Lower lobe of right lung (tissue), 2 donors: ENCODE results near the gene GSTT2. TPM values are rescaled to one million over a fixed set of nuclear protein-coding genes. Genes with fewer than 3 reads are reported as not detected.

ENCODE experiments used
- ATAC-seq, 2 donors: fragments of 200-7000 bp; cut with Tn5 transposase; one replicate each; pipeline ENCODE4 v1.9.1; 2020 to 2022; ENCODE audit warnings: mild to moderate bottlenecking in 2 of 2, moderate library complexity in 2 of 2
- DNase-seq: peaks from one replicate; pipeline ENCODE4 v3.0.0-alpha.2; 2020
- H3K27ac ChIP-seq: fragments of 200-600 bp; one replicate; pipeline ENCODE4 v1.8.0; 2022
- H3K27me3 ChIP-seq: fragments of 200-600 bp; one replicate; pipeline ENCODE4 v1.8.0; 2022; ENCODE audit warnings: low read depth
- H3K36me3 ChIP-seq: fragments of 200-600 bp; one replicate; pipeline ENCODE4 v1.8.0; 2022; ENCODE audit warnings: mild to moderate bottlenecking
- H3K4me1 ChIP-seq: fragments of 200-600 bp; one replicate; pipeline ENCODE4 v1.8.0; 2022
- H3K4me3 ChIP-seq: fragments of 200-600 bp; one replicate; pipeline ENCODE4 v1.8.0; 2022; ENCODE audit warnings: mild to moderate bottlenecking
- H3K9me3 ChIP-seq: fragments of 200-600 bp; one replicate; pipeline ENCODE4 v1.8.0; 2022
- CTCF ChIP-seq: fragments of 200-600 bp; IDR thresholded peaks from one replicate; pipeline ENCODE4 v1.8.0; 2022; ENCODE audit warnings: antibody characterized with exemption, mild to moderate bottlenecking
- intact Hi-C: fragments of 100-400 bp; cut with DNase I; formaldehyde crosslinking; loops from one replicate; pipeline ENCODE4 v1.11.0; 2022
- total RNA-seq: library from RNA; stranded (reverse); fragmentation: NEBNext Ultra II Directional; extraction: Animal tissue kit (Norgen Biotek cat#: 25700); gene quantifications from one replicate; pipeline ENCODE4 v1.2.1, GENCODE V29; 2021
- donor health status: DM: no; HTN: yes; CAD: no; lungs with severe emphysema.

GSTT2 gene
- total RNA-seq, 1 donor from 2014 or later: 3.0 TPM

DNA sequence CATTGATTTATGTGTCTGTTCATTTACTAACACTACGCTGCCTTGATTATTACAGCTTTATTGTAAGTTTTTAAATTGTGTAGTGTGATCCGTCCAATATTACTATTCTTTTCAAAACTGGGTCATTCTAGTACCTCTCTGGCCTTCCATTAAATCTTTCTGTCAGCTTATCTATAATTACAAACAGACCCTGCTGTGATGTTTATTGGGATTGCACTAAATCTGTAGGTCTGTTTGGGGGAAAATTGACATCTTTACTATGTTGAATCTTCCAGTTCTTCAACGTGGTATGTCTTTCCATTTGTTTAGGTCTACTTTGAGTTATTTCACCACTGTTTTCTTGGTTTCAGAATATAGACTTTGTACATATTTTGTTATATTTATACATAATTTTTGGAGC, 46.8 kb downstream of the GSTT2 start:
- TF ChIP-seq CTCF: no peak
- H3K4me1 ChIP-seq: no peaks in the 10 kb centered on the region
- intact Hi-C loops: no loop called here
- no peak overlapping the region for H3K27ac ChIP-seq
- DNase-seq (no peak), ATAC-seq (no peak)
- H3K36me3 ChIP-seq: no peaks in the 10 kb centered on the region
- no peak overlapping the region for H3K4me3 ChIP-seq
- H3K27me3 ChIP-seq: no peaks in the 10 kb centered on the region
- no peaks in the 10 kb centered on the region for H3K9me3 ChIP-seq

DNA sequence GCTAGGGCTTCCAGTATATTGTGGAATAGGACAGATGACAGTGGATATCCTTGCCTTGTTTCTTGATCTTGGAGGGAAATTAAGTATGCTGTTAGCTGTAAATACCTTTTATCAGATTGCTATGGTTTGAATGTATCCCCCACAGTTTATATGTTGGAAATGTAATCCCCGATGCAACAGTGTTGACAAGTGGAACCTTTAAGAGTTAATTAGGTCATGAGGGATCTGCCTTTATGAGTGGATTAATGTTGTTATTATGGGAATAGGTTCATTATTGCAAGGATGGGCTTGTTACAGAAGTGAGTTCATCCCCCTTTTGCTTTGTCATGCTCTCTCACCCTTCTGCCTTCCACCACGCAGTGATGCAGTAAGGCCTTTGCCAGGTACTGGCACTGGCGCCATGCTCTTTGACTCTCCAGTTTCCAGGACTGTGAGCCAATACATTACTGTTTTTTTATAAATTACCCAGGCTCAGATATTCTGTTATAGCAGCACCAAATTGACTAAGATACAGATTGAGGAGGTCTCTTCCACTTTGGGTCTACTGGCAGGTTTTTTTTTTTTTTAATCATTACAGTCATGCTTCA, 47.5 kb downstream of the GSTT2 start:
- intact Hi-C loops: no loop called here

DNA sequence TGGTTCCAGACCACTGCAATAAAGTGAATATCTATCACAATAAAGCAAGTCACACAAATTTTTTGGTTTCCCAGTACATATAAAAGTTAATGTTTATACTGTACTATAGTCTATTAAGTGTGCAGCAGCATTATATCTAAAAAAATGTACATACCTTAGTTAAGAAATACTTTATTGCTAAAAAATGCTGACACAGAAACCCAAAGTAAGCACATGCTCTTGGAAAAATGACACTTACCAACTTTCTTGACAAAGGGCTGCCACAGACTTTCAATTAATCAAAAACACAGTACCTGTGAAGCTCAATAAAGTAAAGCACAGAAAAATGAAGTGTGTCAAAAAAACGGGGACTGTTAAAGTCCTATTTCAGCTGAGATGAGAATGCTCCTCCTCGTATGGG, 48.1 kb downstream of the GSTT2 start:
- H3K27me3 ChIP-seq: no peaks in the 10 kb centered on the region
- no peaks in the 10 kb centered on the region for H3K9me3 ChIP-seq
- no peak for DNase-seq
- no peak for ATAC-seq
- H3K27ac ChIP-seq: no peak overlapping the region
- no peak for TF ChIP-seq CTCF
- no peak overlapping the region for H3K4me3 ChIP-seq
- intact Hi-C loops: no loop called here
- H3K4me1 ChIP-seq: peaks cover 4% of the 10 kb centered on the region
- no peaks in the 10 kb centered on the region for H3K36me3 ChIP-seq

More for the DNA sequence above, 47.5 kb downstream of the GSTT2 start:
- TF ChIP-seq CTCF: no peak
- ATAC-seq (no peak), DNase-seq (no peak)
- Histone ChIP-seq H3K9me3 (no peaks in the 10 kb centered on the region), H3K4me1 (no peaks in the 10 kb centered on the region), H3K27me3 (no peaks in the 10 kb centered on the region), H3K27ac (no peak overlapping the region), H3K4me3 (no peak overlapping the region), H3K36me3 (no peaks in the 10 kb centered on the region)

- Histone ChIP-seq H3K4me3 (no peak overlapping the region), H3K4me1 (peaks cover 7% of the 10 kb centered on the region), H3K27ac (no peak overlapping the region), H3K27me3 (no peaks in the 10 kb centered on the region), H3K9me3 (no peaks in the 10 kb centered on the region), H3K36me3 (no peaks in the 10 kb centered on the region)
- ATAC-seq (no peak), DNase-seq (no peak)
- TF ChIP-seq CTCF: no peak
- intact Hi-C loops: no loop called here
These were observed 48.6 kb downstream of the GSTT2 start for GRCh38 chr22:24028533-24028932.

GRCh38 chr22:24029304-24029703, 49.4 kb downstream of the GSTT2 start:
- intact Hi-C loops: no loop called here
- ATAC-seq: no peak
- H3K4me1 ChIP-seq: peaks cover 7% of the 10 kb centered on the region

More at GRCh38 chr22:24029304-24029703, 49.4 kb downstream of the GSTT2 start:
- Histone ChIP-seq H3K27me3 (no peaks in the 10 kb centered on the region), H3K9me3 (no peaks in the 10 kb centered on the region), H3K36me3 (no peaks in the 10 kb centered on the region), H3K4me3 (no peak overlapping the region), H3K27ac (no peak overlapping the region)
- TF ChIP-seq CTCF: no peak
- no peak for DNase-seq
